Activated T-cell treated with anti-CD3 and anti-CD28 coated beads for 1 hour (primary cell): ENCODE results near the gene SND1.

Experiments
- DNase-seq: peaks from one replicate; pipeline ENCODE4 v3.0.0-alpha.2; 2020; ENCODE audit warnings: low read depth

SND1 gene

GRCh38 chr7:127799535-127800305 lies 147.7 kb downstream of the SND1 start:
- DNase-seq, result no peak

- DNase-seq, result no peak
Observed at GRCh38 chr7:127802845-127803244, 150.9 kb downstream of the SND1 start.

- no peak for DNase-seq
Observed at GRCh38 chr7:127803626-127804025, 151.6 kb downstream of the SND1 start.

- no peak for DNase-seq
Observed at GRCh38 chr7:127807340-127807739, 155.3 kb downstream of the SND1 start.

DNA sequence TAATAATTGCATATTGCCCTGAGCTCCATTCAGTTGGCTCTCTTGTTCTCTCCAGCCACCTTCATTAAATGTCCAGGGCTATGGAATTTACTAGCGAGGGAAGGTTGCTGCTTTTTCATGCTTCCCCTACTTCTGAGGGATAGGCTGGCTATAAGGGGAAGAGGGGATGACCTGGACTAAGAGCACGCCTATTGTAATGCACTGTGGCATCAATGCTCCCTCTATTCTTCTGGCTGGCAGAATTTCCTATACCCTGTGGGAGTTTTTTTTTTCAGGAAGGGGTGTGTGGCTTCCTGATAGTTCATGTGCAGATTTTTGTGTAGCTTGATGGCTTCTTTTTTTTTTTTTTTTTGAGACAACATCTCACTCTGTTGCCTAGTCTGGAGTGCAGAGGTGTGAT lies 155.8 kb downstream of the SND1 start:
- no peak for DNase-seq

DNA sequence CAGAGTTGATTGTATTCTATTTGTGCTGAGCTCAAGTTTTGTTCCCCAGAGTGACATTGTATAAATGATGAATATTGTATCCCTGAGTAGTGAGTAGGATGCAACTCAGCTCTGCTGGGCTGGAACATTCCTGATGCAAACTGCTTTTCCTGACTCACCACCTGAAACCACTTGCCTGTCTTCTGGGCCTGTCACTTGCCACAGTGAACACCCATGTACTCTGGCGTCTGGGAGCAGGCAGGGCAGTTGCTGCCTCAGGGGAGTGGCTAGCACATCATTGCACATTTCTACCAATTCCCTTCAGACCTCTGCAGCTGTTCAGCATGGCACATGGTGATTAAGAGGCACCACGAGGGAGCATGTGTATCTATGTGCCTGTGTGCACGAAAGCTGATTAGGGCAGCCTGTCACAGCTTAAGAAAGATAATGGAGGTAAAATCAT lies 157.3 kb downstream of the SND1 start:
- no peak for DNase-seq

DNA sequence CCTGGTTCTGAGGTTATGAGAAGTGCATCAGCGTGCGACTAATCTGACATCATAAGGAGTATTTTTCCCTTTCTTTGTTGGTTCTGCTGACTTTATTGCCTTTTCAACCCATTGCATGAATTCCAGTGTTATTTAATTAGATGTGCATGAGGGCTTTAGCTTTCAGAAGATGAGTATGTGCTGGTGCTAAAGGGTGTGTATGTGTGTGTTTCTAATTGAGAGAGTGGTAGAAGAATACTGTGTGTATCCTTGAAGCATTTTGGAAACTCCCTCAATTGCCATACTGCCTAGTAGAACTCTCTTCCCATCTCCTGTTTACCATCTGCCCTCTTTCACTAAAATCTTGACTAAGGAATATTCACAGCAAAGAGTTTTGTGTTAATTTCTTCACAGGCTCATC lies 158.1 kb downstream of the SND1 start:
- no peak for DNase-seq

- no peak for DNase-seq
Observed at GRCh38 chr7:127810696-127811660, 159.0 kb downstream of the SND1 start.

- DNase-seq, result no peak
Observed at GRCh38 chr7:127812540-127812939, 160.5 kb downstream of the SND1 start.

GRCh38 chr7:127813991-127814541 lies 162.1 kb downstream of the SND1 start:
- DNase-seq, result no peak

DNA sequence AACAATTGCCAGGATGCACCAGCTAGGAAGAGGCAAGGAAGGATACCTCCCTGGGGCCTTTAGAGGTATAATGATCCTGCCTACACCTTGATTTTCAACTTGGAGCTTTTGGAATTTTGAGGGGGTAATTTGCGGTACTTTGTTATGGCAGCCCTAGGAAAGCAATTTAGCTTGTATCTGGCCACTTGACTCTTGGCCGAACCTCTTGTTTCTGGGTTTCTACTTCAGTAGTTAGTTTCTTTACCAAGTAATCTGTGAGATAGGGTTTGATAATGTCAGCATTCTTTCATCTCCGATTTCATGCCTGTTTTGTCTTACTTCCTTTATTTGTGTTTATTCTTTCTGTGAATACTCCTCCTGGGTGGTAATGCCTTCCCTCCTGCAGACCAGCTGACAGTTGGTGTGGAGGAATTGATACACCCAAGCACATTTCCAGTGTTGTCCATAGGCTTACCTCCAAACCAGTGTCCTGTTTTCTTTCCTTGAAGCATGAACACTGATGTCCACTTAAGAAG lies 163.7 kb downstream of the SND1 start:
- DNase-seq, result no peak

GRCh38 chr7:127816354-127817190 lies 164.6 kb downstream of the SND1 start:
- DNase-seq, result no peak

GRCh38 chr7:127817466-127817865 lies 165.5 kb downstream of the SND1 start:
- no peak for DNase-seq

DNA sequence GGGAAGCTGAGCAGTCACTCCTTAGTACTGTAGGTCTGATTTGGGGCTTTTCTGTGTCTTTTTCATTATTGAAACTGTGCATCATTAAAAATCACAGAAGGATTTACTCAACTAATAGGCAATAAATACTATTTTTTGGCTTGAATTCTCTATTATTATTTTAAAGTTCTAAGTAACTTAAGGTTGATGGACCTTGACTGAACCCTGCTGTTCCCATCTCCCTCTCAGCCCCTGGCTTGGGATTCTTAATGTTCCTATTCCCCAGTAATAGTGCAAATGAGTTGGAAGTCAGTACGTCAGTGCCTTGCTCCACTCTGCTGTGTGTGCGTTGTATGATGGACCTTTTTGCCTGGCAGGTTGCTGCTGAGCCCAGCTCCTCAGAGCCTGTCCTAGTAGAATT lies 166.3 kb downstream of the SND1 start:
- DNase-seq, result no peak

- DNase-seq, result no peak
Observed at GRCh38 chr7:127819975-127820731, 168.2 kb downstream of the SND1 start.

DNA sequence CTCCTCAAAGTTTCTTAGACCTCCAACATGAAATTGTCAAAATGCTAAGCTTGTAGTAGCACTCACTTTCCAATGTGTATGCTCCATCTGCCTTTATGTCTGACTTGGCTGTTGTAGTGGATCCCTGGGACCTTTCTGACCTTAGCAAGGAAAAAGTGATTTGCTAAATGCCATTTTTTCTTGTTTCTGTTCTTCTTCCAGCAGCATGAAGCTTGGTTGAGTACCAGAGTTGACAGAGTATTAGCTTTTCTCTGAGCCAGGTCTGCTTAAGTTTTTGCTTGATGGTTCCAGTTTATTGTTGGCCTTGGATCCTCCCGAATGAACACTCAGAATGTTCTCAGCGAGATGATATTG lies 168.7 kb downstream of the SND1 start:
- no peak for DNase-seq

- no peak for DNase-seq
Observed at GRCh38 chr7:127821146-127821545, 169.2 kb downstream of the SND1 start.

- DNase-seq, result no peak
Observed at GRCh38 chr7:127822822-127823508, 171.0 kb downstream of the SND1 start.

DNA sequence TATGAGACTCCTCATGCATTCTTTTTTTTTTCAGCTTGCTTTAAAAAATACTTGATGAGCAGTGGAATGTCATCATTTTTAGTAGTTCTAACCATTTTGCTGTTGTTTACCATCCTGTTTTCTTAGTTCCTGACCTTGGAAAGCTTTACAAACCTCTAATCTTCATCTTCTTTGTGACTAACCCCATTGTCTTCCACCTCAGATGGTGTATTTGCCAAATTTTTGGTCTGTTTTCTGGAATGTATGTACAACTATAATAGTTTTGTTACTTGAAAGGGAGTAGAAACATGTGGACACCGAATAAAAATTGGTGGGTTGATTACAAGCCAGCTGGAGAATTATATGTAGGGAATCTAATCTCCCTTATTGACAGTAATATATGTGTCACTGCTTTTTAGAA lies 172.7 kb downstream of the SND1 start:
- DNase-seq, result no peak

- no peak for DNase-seq
Observed at GRCh38 chr7:127828843-127829500, 177.0 kb downstream of the SND1 start.
